LNCaP clone FGC (cell line): ENCODE measurements around the gene KCNE4.
A peak's percentile ranks its signal among the peaks of the same experiment; 100 is the strongest.

Source experiments
- DNase-seq: peaks from one replicate; pipeline ENCODE4 v3.0.0-alpha.2; 2011; ENCODE audit warnings: low read depth
- H3K4me3 ChIP-seq: 2 replicates; pipeline ENCODE4 v1.5.1; 2011; ENCODE audit warnings: mild to moderate bottlenecking, low read depth, low read length, control low read depth
- CTCF ChIP-seq: IDR thresholded peaks from 2 replicates; pipeline ENCODE4 v1.5.1; 2012; ENCODE audit warnings: mild to moderate bottlenecking; ENCODE audit not compliant: control insufficient read depth, insufficient read depth; ENCODE audit errors: extremely low read depth

KCNE4 gene

GRCh38 chr2:223012291-223012690 is 39.7 kb upstream of the KCNE4 start:
- no peak overlapping the region for H3K4me3 ChIP-seq
- TF ChIP-seq CTCF, result no peak
- DNase-seq, result no peak

GRCh38 chr2:223019390-223019930 is 32.5 kb upstream of the KCNE4 start:
- TF ChIP-seq CTCF, result no peak
- DNase-seq, result no peak
- H3K4me3 ChIP-seq, result no peak overlapping the region

GRCh38 chr2:223019987-223020717 is 31.8 kb upstream of the KCNE4 start:
- TF ChIP-seq CTCF, result no peak
- no peak overlapping the region for H3K4me3 ChIP-seq
- DNase-seq, result no peak

GRCh38 chr2:223020971-223021675 is 30.9 kb upstream of the KCNE4 start:
- no peak for DNase-seq
- TF ChIP-seq CTCF, result no peak
- H3K4me3 ChIP-seq, result no peak overlapping the region

GRCh38 chr2:223026357-223027110 is 25.5 kb upstream of the KCNE4 start:
- no peak overlapping the region for H3K4me3 ChIP-seq
- no peak for TF ChIP-seq CTCF
- peak; percentile 41 for DNase-seq

GRCh38 chr2:223027442-223027841 is 24.5 kb upstream of the KCNE4 start:
- no peak overlapping the region for H3K4me3 ChIP-seq
- TF ChIP-seq CTCF, result no peak
- no peak for DNase-seq
